ENCODE results near the gene GRPR.
"Not testable (repeated sequence)": the region's sequence is repeated elsewhere in the genome, so short reads cannot be mapped to it uniquely, and the experiment has no call there.

The GRPR gene

DNA sequence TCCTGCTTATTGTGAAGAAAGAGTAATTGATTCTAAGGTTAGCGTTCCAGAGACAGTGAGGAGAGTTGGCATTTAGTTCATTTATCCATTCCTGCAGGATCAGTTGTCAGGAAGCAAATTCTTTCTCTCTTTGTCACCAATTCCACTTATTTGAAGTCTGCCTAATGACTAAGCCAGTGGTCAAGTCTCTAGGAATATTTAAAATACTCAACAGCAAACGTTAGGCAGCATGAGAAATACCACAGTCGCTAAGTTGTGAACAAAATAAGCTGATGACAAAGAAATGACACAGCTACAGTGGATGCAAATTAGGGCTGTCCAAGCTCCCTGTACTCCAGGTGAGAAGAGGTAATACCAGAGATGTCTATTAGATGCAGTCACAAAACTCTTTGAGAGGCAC, 37.4 kb downstream of the GRPR start:
- no peak overlapping the region for H3K27ac ChIP-seq (ENCODE audit: low read length)
- H3K4me3 ChIP-seq (ENCODE audit: low read depth in 1 of 2, low read length in 2 of 2) = no peak overlapping the region
- H3K4me1 ChIP-seq (ENCODE audit: control insufficient read depth in 1 of 2, insufficient read depth in 2 of 2, low read length in 2 of 2) = no peaks in the 10 kb centered on the region
- H3K9me3 ChIP-seq (ENCODE audit: control insufficient read depth in 1 of 2, low read length in 2 of 2) = no peaks in the 10 kb centered on the region
- H3K36me3 ChIP-seq (ENCODE audit: control insufficient read depth in 1 of 2, insufficient read depth in 2 of 2, low read length in 2 of 2) = no peaks in the 10 kb centered on the region
- no peaks in the 10 kb centered on the region for H3K27me3 ChIP-seq (ENCODE audit: low read depth, low read length)

DNA sequence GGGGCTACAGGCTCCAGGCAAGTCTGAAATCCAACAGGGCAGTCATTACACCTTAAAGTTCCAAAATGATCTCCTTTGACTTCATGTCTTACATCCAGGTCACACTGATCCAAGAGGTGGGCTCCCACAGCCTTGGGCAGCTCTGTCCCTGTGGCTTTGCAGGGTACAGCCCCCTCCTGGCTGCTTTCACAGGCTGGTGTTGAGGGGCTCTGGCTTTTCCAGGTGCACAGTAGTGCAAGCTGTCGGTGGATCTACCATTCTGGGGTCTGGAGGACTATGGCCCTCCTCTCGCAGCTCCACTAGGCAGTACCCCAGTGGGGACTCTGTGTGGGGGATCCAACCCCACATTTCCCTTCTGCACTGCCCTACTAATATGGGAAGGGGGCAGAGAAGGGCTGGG, 37.8 kb downstream of the GRPR start:
- not testable (repeated sequence) for H3K4me3 ChIP-seq (ENCODE audit: low read depth in 1 of 2, low read length in 2 of 2); H3K27me3 ChIP-seq (ENCODE audit: low read depth, low read length); H3K9me3 ChIP-seq (ENCODE audit: control insufficient read depth in 1 of 2, low read length in 2 of 2); H3K36me3 ChIP-seq (ENCODE audit: control insufficient read depth in 1 of 2, insufficient read depth in 2 of 2, low read length in 2 of 2); H3K4me1 ChIP-seq (ENCODE audit: control insufficient read depth in 1 of 2, insufficient read depth in 2 of 2, low read length in 2 of 2); H3K27ac ChIP-seq (ENCODE audit: low read length)

DNA sequence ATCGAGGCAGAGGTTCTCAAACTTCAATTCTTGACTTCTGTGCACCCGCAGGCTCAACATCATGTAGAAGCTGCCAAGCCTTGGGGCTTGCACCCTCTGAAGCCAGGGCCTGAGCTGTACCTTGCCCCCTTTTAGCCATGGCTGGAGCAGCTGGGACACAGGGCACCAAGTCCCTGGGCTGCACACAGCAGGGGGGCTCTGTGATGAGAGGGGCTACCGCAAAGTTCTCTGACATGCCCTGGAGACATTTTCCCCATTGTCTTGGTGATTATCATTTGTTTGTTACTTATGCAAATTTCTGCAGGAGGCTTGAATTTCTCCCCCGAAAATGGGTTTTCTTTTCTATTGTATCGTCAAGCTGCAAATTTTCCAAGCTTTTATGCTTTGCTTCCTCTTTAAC, 39.0 kb downstream of the GRPR start:
- H3K27me3 ChIP-seq (ENCODE audit: low read depth, low read length) = no peaks in the 10 kb centered on the region
- H3K4me1 ChIP-seq (ENCODE audit: control insufficient read depth in 1 of 2, insufficient read depth in 2 of 2, low read length in 2 of 2) = no peaks in the 10 kb centered on the region
- H3K9me3 ChIP-seq (ENCODE audit: control insufficient read depth in 1 of 2, low read length in 2 of 2) = no peaks in the 10 kb centered on the region
- H3K4me3 ChIP-seq (ENCODE audit: low read depth in 1 of 2, low read length in 2 of 2) = no peak overlapping the region
- H3K27ac ChIP-seq (ENCODE audit: low read length) = no peak overlapping the region
- H3K36me3 ChIP-seq (ENCODE audit: control insufficient read depth in 1 of 2, insufficient read depth in 2 of 2, low read length in 2 of 2) = no peaks in the 10 kb centered on the region

DNA sequence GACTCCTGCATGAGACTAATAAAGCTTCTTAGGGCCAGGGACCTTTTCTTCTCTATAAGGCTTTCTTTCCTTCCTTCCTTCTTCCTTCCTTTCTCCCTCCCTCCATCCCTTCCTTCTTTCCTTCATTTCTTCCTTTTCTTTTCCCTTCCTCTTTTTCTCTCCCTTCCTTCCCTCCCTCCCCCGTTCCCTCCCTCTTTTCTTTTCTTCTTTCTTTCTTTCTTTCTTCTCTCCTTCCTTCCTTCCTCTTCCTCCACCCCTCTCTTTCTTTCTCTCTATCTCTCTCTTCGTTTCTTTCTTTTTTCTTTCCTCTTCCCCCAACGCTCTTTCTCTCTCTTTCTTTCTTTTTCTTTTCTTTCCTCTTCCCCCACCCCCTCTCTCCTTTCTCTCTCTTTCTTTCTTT, 41.4 kb downstream of the GRPR start:
- Histone ChIP-seq H3K9me3 (ENCODE audit: control insufficient read depth in 1 of 2, low read length in 2 of 2) (no peaks in the 10 kb centered on the region), H3K36me3 (ENCODE audit: control insufficient read depth in 1 of 2, insufficient read depth in 2 of 2, low read length in 2 of 2) (no peaks in the 10 kb centered on the region), H3K4me1 (ENCODE audit: control insufficient read depth in 1 of 2, insufficient read depth in 2 of 2, low read length in 2 of 2) (no peaks in the 10 kb centered on the region), H3K27me3 (ENCODE audit: low read depth, low read length) (no peaks in the 10 kb centered on the region), H3K4me3 (ENCODE audit: low read depth in 1 of 2, low read length in 2 of 2) (no peak overlapping the region), H3K27ac (ENCODE audit: low read length) (no peak overlapping the region)

DNA sequence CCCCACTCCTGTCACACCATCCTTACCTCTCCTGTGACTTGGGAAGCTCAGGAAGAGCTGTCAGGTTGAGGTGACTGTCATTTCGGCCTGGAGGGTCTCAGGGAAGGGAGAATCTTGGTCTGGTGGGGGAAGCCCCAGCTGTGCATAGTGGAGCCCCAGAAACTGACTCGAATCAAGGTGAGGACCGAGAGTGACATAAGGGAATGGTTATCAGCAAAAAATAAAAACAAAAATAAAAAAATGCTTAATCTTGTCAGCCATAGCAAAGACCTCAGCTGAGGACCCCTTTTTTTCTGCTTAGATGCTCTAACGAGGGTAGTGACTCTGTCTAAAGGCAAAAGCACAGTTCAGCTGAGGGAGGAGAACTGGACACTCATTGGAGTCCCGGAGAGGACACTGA, 43.8 kb downstream of the GRPR start, which contains the start of gene MAGEB17:
TSS of gene MAGEB17 (plus strand) at position 301 of the 400 bp plus-strand sequence. CDS start 2,902 bp downstream, outside the sequence.
- Histone ChIP-seq H3K4me3 (ENCODE audit: low read depth in 1 of 2, low read length in 2 of 2) (no peak within 1 kb of the TSS), H3K27me3 (ENCODE audit: low read depth, low read length) (no peaks in the 10 kb centered on the region), H3K27ac (ENCODE audit: low read length) (no peak within 1 kb of the TSS), H3K9me3 (ENCODE audit: control insufficient read depth in 1 of 2, low read length in 2 of 2) (no peaks in the 10 kb centered on the region), H3K36me3 (ENCODE audit: control insufficient read depth in 1 of 2, insufficient read depth in 2 of 2, low read length in 2 of 2) (no peaks in the 10 kb centered on the region), H3K4me1 (ENCODE audit: control insufficient read depth in 1 of 2, insufficient read depth in 2 of 2, low read length in 2 of 2) (no peaks in the 10 kb centered on the region)

DNA sequence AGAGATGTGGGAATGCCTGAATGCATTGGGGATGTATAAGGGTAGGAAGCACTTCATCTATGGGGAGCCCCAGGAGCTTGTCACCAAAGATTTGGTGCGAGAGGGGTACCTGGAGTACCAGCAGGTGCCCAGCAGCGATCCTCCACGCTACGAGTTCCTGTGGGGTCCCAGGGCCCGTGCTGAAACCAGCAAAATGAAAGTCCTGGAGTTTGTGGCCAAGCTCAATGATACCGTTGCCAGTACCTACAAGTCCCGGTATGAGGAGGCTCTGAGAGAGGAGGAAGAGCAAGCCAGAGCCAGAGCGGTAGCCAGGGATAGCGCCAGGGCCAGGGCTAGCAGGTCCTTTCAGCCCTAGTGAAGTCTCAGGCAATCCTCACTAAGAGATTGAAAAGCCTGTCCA, 47.7 kb downstream of the GRPR start:
- H3K4me3 ChIP-seq (ENCODE audit: low read depth in 1 of 2, low read length in 2 of 2) = no peak overlapping the region
- no peaks in the 10 kb centered on the region for H3K4me1 ChIP-seq (ENCODE audit: control insufficient read depth in 1 of 2, insufficient read depth in 2 of 2, low read length in 2 of 2)
- H3K36me3 ChIP-seq (ENCODE audit: control insufficient read depth in 1 of 2, insufficient read depth in 2 of 2, low read length in 2 of 2) = no peaks in the 10 kb centered on the region
- H3K27me3 ChIP-seq (ENCODE audit: low read depth, low read length) = no peaks in the 10 kb centered on the region
- H3K27ac ChIP-seq (ENCODE audit: low read length) = no peak overlapping the region
- H3K9me3 ChIP-seq (ENCODE audit: control insufficient read depth in 1 of 2, low read length in 2 of 2) = no peaks in the 10 kb centered on the region

DNA sequence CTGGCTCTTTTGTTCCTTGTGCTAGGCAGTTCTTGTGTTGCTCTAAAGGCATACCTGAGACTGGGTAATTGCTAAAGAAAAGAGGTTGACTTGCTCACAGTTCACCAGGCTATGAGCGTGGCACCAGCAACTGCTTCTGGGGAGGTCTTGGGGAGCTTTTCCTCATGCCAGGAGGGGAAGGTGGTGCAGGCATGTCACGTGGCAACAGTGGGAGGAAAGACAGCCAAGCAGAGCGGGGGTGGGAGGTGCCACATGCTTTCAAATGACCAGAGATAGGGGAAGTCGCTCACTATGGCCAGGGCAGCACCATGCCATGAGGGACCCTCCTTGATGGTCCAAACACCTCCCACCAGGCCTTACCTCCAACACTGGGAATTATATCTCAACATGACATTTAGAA, 48.6 kb downstream of the GRPR start:
- Histone ChIP-seq H3K4me1 (ENCODE audit: control insufficient read depth in 1 of 2, insufficient read depth in 2 of 2, low read length in 2 of 2) (no peaks in the 10 kb centered on the region), H3K27ac (ENCODE audit: low read length) (no peak overlapping the region), H3K27me3 (ENCODE audit: low read depth, low read length) (no peaks in the 10 kb centered on the region), H3K4me3 (ENCODE audit: low read depth in 1 of 2, low read length in 2 of 2) (no peak overlapping the region), H3K36me3 (ENCODE audit: control insufficient read depth in 1 of 2, insufficient read depth in 2 of 2, low read length in 2 of 2) (no peaks in the 10 kb centered on the region), H3K9me3 (ENCODE audit: control insufficient read depth in 1 of 2, low read length in 2 of 2) (no peaks in the 10 kb centered on the region)

DNA sequence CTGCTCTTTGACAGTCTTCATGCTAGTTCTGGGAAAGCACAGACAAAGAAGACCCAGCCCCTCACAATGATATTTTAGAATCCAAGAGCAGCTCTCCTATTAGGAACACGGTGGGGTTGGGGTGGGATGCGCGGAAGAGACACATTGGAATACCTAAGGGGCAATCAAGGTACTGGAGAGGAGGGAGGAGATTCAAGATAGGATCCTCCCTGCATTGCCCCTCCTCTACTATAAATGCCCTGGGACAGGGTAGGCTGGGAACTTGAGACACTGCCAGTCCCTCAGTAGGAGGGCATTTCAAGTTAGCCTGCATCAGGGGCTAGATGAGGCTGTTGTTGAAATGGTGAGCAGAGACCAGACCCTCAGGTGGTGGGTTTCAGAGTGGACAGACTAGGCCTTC, 49.0 kb downstream of the GRPR start:
- Histone ChIP-seq H3K36me3 (ENCODE audit: control insufficient read depth in 1 of 2, insufficient read depth in 2 of 2, low read length in 2 of 2) (no peaks in the 10 kb centered on the region), H3K4me3 (ENCODE audit: low read depth in 1 of 2, low read length in 2 of 2) (no peak overlapping the region), H3K27me3 (ENCODE audit: low read depth, low read length) (no peaks in the 10 kb centered on the region), H3K4me1 (ENCODE audit: control insufficient read depth in 1 of 2, insufficient read depth in 2 of 2, low read length in 2 of 2) (no peaks in the 10 kb centered on the region), H3K27ac (ENCODE audit: low read length) (no peak overlapping the region), H3K9me3 (ENCODE audit: control insufficient read depth in 1 of 2, low read length in 2 of 2) (no peaks in the 10 kb centered on the region)

DNA sequence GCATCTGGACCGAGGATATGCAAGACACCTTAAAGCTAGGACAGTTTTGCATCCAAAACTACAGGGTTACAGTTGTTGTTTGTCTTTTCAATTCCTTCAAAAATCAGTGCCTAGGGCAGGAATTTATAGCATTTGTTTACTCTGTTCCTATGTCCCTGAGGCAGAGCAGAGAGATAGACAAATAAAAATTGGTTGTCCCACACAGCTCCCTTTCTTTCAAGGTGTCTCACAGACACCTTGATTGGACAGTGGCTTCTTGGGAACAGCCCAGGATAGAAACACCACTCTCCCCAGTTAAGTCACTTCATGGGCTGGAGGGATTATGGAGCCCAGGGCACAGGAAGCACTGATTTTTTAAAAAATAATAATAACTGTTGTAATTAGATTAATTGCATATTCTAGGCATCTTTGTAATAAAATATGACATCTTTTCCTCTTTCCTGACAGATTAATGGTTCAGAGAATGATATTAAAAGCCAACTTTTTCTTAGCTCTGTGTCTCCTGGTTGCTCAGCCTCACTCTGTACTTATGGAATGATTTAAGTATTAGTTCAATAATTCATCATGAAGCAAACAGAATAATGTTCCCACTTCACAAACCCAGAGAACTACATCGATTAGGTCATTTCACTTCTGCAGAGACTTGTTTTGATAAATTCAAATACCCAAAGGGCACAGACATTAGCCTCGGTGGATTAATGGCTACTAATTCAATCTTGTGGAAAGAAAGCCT, 52.1 kb downstream of the GRPR start:
- no peak overlapping the region for H3K27ac ChIP-seq (ENCODE audit: low read length)
- no peak overlapping the region for H3K4me3 ChIP-seq (ENCODE audit: low read depth in 1 of 2, low read length in 2 of 2)
- H3K27me3 ChIP-seq (ENCODE audit: low read depth, low read length) = no peaks in the 10 kb centered on the region
- H3K9me3 ChIP-seq (ENCODE audit: control insufficient read depth in 1 of 2, low read length in 2 of 2) = no peaks in the 10 kb centered on the region
- no peaks in the 10 kb centered on the region for H3K36me3 ChIP-seq (ENCODE audit: control insufficient read depth in 1 of 2, insufficient read depth in 2 of 2, low read length in 2 of 2)
- H3K4me1 ChIP-seq (ENCODE audit: control insufficient read depth in 1 of 2, insufficient read depth in 2 of 2, low read length in 2 of 2) = no peaks in the 10 kb centered on the region

DNA sequence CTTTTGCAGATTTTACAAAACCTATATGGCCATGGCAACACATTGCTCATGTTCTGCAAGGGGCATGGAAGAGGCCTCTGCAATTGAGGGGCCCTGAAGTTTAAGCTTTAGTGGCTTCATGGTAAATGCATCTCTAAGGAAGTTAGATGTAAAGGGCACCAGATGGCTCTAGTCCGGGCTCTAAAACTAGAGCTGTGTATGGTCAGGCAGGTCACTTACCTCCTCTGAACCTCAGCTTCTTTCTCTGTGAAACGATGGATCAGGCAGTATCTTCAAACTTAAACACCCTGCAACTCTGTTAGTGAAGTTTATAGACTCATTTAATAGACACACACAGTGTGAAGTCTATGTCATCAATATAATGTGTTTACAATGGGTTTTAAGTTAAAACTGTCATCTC, 53.9 kb downstream of the GRPR start:
- Histone ChIP-seq H3K27me3 (ENCODE audit: low read depth, low read length) (no peaks in the 10 kb centered on the region), H3K27ac (ENCODE audit: low read length) (no peak overlapping the region), H3K4me3 (ENCODE audit: low read depth in 1 of 2, low read length in 2 of 2) (no peak overlapping the region), H3K9me3 (ENCODE audit: control insufficient read depth in 1 of 2, low read length in 2 of 2) (no peaks in the 10 kb centered on the region), H3K36me3 (ENCODE audit: control insufficient read depth in 1 of 2, insufficient read depth in 2 of 2, low read length in 2 of 2) (no peaks in the 10 kb centered on the region), H3K4me1 (ENCODE audit: control insufficient read depth in 1 of 2, insufficient read depth in 2 of 2, low read length in 2 of 2) (no peaks in the 10 kb centered on the region)

DNA sequence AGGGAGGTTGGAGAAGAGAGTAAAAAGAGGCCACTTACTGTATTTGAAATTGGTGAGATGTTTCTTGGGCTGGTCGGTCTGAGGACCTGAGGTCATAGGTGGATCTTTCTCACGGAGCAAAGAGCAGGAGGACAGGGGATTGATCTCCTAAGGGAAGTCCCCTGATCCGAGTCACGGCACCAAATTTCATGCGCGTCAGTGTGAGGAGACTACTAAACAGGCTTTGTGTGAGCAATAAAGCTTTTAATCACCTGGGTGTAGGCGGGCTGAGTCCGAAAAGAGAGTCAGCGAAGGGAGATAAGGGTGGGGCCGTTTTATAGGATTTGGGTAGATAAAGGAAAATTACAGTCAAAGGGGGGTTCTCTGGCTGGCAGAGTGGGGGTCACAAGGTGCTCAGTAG, 60.5 kb downstream of the GRPR start:
- H3K4me3 ChIP-seq (ENCODE audit: low read depth in 1 of 2, low read length in 2 of 2); H3K27ac ChIP-seq (ENCODE audit: low read length); H3K4me1 ChIP-seq (ENCODE audit: control insufficient read depth in 1 of 2, insufficient read depth in 2 of 2, low read length in 2 of 2); H3K27me3 ChIP-seq (ENCODE audit: low read depth, low read length); H3K9me3 ChIP-seq (ENCODE audit: control insufficient read depth in 1 of 2, low read length in 2 of 2); H3K36me3 ChIP-seq (ENCODE audit: control insufficient read depth in 1 of 2, insufficient read depth in 2 of 2, low read length in 2 of 2): not testable (repeated sequence)

DNA sequence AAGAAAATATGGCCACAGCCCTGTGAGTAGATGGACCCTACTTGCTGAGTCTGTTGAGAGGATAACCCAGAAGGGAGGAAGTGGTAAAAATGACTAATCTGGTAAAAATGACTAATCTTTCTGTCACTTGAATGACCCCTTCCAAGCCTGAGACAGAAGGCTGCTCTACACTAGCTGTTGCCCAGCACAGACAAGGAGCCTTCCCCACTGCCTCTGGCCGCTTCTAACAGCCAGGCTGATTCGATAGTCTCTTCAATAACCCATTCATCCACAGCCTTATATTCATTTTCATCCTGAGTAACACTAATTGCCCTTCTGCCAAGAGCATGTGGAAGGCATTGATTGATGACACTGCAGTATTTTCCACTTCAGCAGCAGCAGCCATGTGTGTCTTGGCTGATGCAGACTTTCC, 62.4 kb downstream of the GRPR start:
- no peak overlapping the region for H3K4me3 ChIP-seq (ENCODE audit: low read depth in 1 of 2, low read length in 2 of 2)
- no peaks in the 10 kb centered on the region for H3K4me1 ChIP-seq (ENCODE audit: control insufficient read depth in 1 of 2, insufficient read depth in 2 of 2, low read length in 2 of 2)
- H3K27me3 ChIP-seq (ENCODE audit: low read depth, low read length) = no peaks in the 10 kb centered on the region
- H3K27ac ChIP-seq (ENCODE audit: low read length) = no peak overlapping the region
- H3K9me3 ChIP-seq (ENCODE audit: control insufficient read depth in 1 of 2, low read length in 2 of 2) = no peaks in the 10 kb centered on the region
- no peaks in the 10 kb centered on the region for H3K36me3 ChIP-seq (ENCODE audit: control insufficient read depth in 1 of 2, insufficient read depth in 2 of 2, low read length in 2 of 2)

Measured in muscle layer of duodenum (tissue), 2 donors.